Type B pancreatic cell (in vitro differentiated cells): Measurements from ENCODE around the gene OR10K2. TPM values are rescaled to one million over a fixed set of nuclear protein-coding genes. Genes with fewer than 3 reads are reported as not detected.

ENCODE experiments used
- DNase-seq: peaks from one replicate; pipeline ENCODE4 v3.0.0; 2021; ENCODE audit warnings: mixed read lengths; ENCODE audit not compliant: unreplicated experiment; ENCODE audit errors: extremely low spot score
- H3K27ac Mint-ChIP-seq: 2 replicates; pipeline ENCODE4 v1.8.0; 2021; ENCODE audit warnings: mild to moderate bottlenecking, mixed read lengths
- H3K27me3 Mint-ChIP-seq: 2 replicates; pipeline ENCODE4 v1.8.0; 2021; ENCODE audit warnings: mixed read lengths
- H3K36me3 Mint-ChIP-seq: 2 replicates; pipeline ENCODE4 v1.8.0; 2021; ENCODE audit warnings: mixed read lengths
- H3K4me1 Mint-ChIP-seq: one replicate; pipeline ENCODE4 v1.8.0; 2021; ENCODE audit warnings: mixed read lengths; ENCODE audit not compliant: unreplicated experiment
- H3K4me3 Mint-ChIP-seq: 2 replicates; pipeline ENCODE4 v1.8.0; 2021; ENCODE audit warnings: mild to moderate bottlenecking, mixed read lengths
- H3K9me3 Mint-ChIP-seq: 2 replicates; pipeline ENCODE4 v1.8.0; 2021; ENCODE audit warnings: mixed read lengths
- CTCF ChIP-seq: fragments of 200-600 bp; sonication (generic); conservative IDR thresholded peaks from 2 replicates; pipeline ENCODE4 v1.5.0; 2021; ENCODE audit warnings: antibody characterized with exemption, mild to moderate bottlenecking
- total RNA-seq: library from RNA; stranded (reverse); gene quantifications from 2 replicates; pipeline ENCODE4 v1.2.1, GENCODE V29; 2021; ENCODE audit warnings: low replicate concordance

OR10K2 gene
- total RNA-seq, 1 donor from 2014 or later = not detected

- no peak for TF ChIP-seq CTCF
- H3K9me3 Mint-ChIP-seq = no peaks in the 10 kb centered on the region
- no peaks in the 10 kb centered on the region for H3K36me3 Mint-ChIP-seq
- H3K27ac Mint-ChIP-seq = no peak overlapping the region
- peaks cover 4% of the 10 kb centered on the region for H3K27me3 Mint-ChIP-seq
- H3K4me3 Mint-ChIP-seq = no peak overlapping the region
- no peak for DNase-seq
- no peaks in the 10 kb centered on the region for H3K4me1 Mint-ChIP-seq
Observed at GRCh38 chr1:158417586-158417985, 8.5 kb downstream of the OR10K2 start.

GRCh38 chr1:158414651-158415345, 11.2 kb downstream of the OR10K2 start:
- Mint-ChIP-seq H3K4me3 (no peak overlapping the region), H3K36me3 (no peaks in the 10 kb centered on the region), H3K27ac (no peak overlapping the region), H3K27me3 (peaks cover 4% of the 10 kb centered on the region), H3K4me1 (no peaks in the 10 kb centered on the region), H3K9me3 (no peaks in the 10 kb centered on the region)
- TF ChIP-seq CTCF = no peak
- no peak for DNase-seq

- no peaks in the 10 kb centered on the region for H3K36me3 Mint-ChIP-seq
- no peak overlapping the region for H3K27ac Mint-ChIP-seq
- no peaks in the 10 kb centered on the region for H3K9me3 Mint-ChIP-seq
- TF ChIP-seq CTCF = no peak
- H3K4me1 Mint-ChIP-seq = no peaks in the 10 kb centered on the region
- DNase-seq = no peak
- no peak overlapping the region for H3K4me3 Mint-ChIP-seq
- no peaks in the 10 kb centered on the region for H3K27me3 Mint-ChIP-seq
Observed at GRCh38 chr1:158407092-158407491, 18.9 kb downstream of the OR10K2 start.

GRCh38 chr1:158400871-158401270, 25.2 kb downstream of the OR10K2 start:
- no peak for DNase-seq
- Mint-ChIP-seq H3K9me3 (no peaks in the 10 kb centered on the region), H3K4me3 (no peak overlapping the region), H3K27ac (no peak overlapping the region), H3K36me3 (no peaks in the 10 kb centered on the region), H3K4me1 (no peaks in the 10 kb centered on the region), H3K27me3 (no peaks in the 10 kb centered on the region)
- no peak for TF ChIP-seq CTCF

- no peak for TF ChIP-seq CTCF
- H3K27ac Mint-ChIP-seq = no peak within 1 kb of the TSS
- H3K4me1 Mint-ChIP-seq = no peaks in the 10 kb centered on the region
- H3K9me3 Mint-ChIP-seq = no peaks in the 10 kb centered on the region
- no peak for DNase-seq
- H3K36me3 Mint-ChIP-seq = no peaks in the 10 kb centered on the region
- no peak within 1 kb of the TSS for H3K4me3 Mint-ChIP-seq
- H3K27me3 Mint-ChIP-seq = no peaks in the 10 kb centered on the region
Observed at GRCh38 chr1:158398818-158399514, 27.1 kb downstream of the OR10K2 start, which contains the start of gene OR10T2. Gene OR10T2, minus strand, starts transcription at chr1:158399466. Its CDS starts 0 bp downstream, at chr1:158399466.
